GM12878 (cell line): Measurements from ENCODE around the gene TRIM9. TPM values are rescaled to one million over a fixed set of nuclear protein-coding genes. Genes with fewer than 3 reads are reported as not detected.

Experiments used
- ATAC-seq: fragments of 200-7000 bp; cut with Tn5 transposase; 3 replicates; pipeline ENCODE4 v1.9.1; 2020; ENCODE audit warnings: mild to moderate bottlenecking, moderate library complexity
- BruUV-seq: library from RNA; stranded (reverse); fragments of 400-500 nt; replicated peaks from 2 replicates; lab custom pipeline; 2021; lab: Mats Ljungman, UMichigan
- CTCF ChIA-PET: fragments of 300-600 bp; sonication (Branson Sonifier 250); formaldehyde crosslinking; extraction: SDS; loops from one replicate; lab custom pipeline; 2021; ENCODE audit warnings: inconsistent platforms; lab: Yijun Ruan, JAX
- POLR2A ChIA-PET: fragments of 350-600 bp; formaldehyde crosslinking; extraction: SDS; loops from one replicate; lab custom pipeline; 2021; ENCODE audit warnings: inconsistent platforms; lab: Charles Lee
- RAD21 ChIA-PET: fragments of 300-600 bp; sonication (Branson Sonifier 250); formaldehyde crosslinking; loops from one replicate; lab custom pipeline; 2023; ENCODE audit warnings: antibody characterized with exemption; ENCODE audit not compliant: unreplicated experiment; lab: Charles Lee
- SMC1A ChIA-PET: fragments of 300-600 bp; sonication (Branson Sonifier 250); formaldehyde crosslinking; loops from one replicate; lab custom pipeline; 2023; ENCODE audit not compliant: unreplicated experiment, uncharacterized antibody; lab: Charles Lee
- DNase-seq: peaks from one replicate; pipeline ENCODE4 v3.0.0-alpha.2; 2011; ENCODE audit warnings: low read depth, low spot score
- FAIRE-seq: peaks from 3 replicates; lab custom pipeline; 2011; peaks lifted over from hg19 to GRCh38; lab: Jason Lieb, UNC
- H2AFZ ChIP-seq: 2 replicates; pipeline ENCODE4 v1.6.0; 2011; ENCODE audit warnings: low read depth, low read length, control low read depth; ENCODE audit not compliant: control insufficient read depth
- H3K27ac ChIP-seq: 2 replicates; pipeline ENCODE4 v1.5.1; 2011; ENCODE audit warnings: control low read depth; ENCODE audit not compliant: control insufficient read depth, insufficient read depth
- H3K27me3 ChIP-seq, 2 experiments: replicated peaks in 1 of 2; 2 replicates each; pipeline versions ENCODE4 v1.6.0 to v1.6.1; 2011; ENCODE audit warnings: low read length in 1 of 2; ENCODE audit not compliant: control insufficient read depth in 2 of 2, insufficient read depth in 2 of 2
- H3K36me3 ChIP-seq, 2 experiments: 2 replicates each; pipeline ENCODE4 v1.5.1; 2011; ENCODE audit warnings: low read length in 1 of 2; ENCODE audit not compliant: control insufficient read depth in 2 of 2, insufficient read depth in 2 of 2
- H3K4me1 ChIP-seq: 2 replicates; pipeline ENCODE4 v1.6.1; 2011; ENCODE audit warnings: mild to moderate bottlenecking, low read length, moderate library complexity, mixed read lengths; ENCODE audit not compliant: control insufficient read depth, insufficient read depth
- H3K4me2 ChIP-seq: 2 replicates; pipeline ENCODE4 v1.6.0; 2011; ENCODE audit warnings: control low read depth; ENCODE audit not compliant: control insufficient read depth, insufficient read depth
- H3K4me3 ChIP-seq: fragments of 200-600 bp; sonication (generic); 2 replicates; pipeline ENCODE4 v1.5.1; 2016
- H3K79me2 ChIP-seq: 2 replicates; pipeline ENCODE4 v1.6.0; 2011; ENCODE audit warnings: low read length; ENCODE audit not compliant: control insufficient read depth, insufficient read depth
- H3K9ac ChIP-seq: 2 replicates; pipeline ENCODE4 v1.8.0; 2011; ENCODE audit warnings: low read length, control low read depth, mixed read lengths; ENCODE audit not compliant: control insufficient read depth, insufficient read depth
- H3K9me3 ChIP-seq: replicated peaks from 3 replicates; pipeline ENCODE4 v1.5.1; 2011; ENCODE audit warnings: mild to moderate bottlenecking, low read length; ENCODE audit not compliant: control insufficient read depth, insufficient read depth
- H4K20me1 ChIP-seq: 2 replicates; pipeline ENCODE4 v1.6.0; 2011; ENCODE audit not compliant: control insufficient read depth, insufficient read depth
- ATF2 ChIP-seq: IDR thresholded peaks from 2 replicates; pipeline ENCODE4 v1.6.1; 2012; ENCODE audit warnings: low read length, inconsistent platforms
- CBFB ChIP-seq: IDR thresholded peaks from 2 replicates; pipeline ENCODE4 v1.6.1; 2016; ENCODE audit warnings: antibody characterized with exemption, low read depth
- MEF2B ChIP-seq: fragments of 450-650 bp; IDR thresholded peaks from 2 replicates; pipeline ENCODE4 v1.6.1; 2018; ENCODE audit warnings: mild to moderate bottlenecking, moderate library complexity; ENCODE audit not compliant: partially characterized antibody, poor library complexity, severe bottlenecking
- NFIC ChIP-seq: IDR thresholded peaks from 2 replicates; pipeline ENCODE4 v1.6.1; 2012; ENCODE audit warnings: low read depth, mild to moderate bottlenecking, inconsistent platforms, low read length, moderate library complexity
- SREBF1 ChIP-seq: IDR thresholded peaks from 2 replicates; pipeline ENCODE4 v1.6.1; 2012; ENCODE audit warnings: mild to moderate bottlenecking, low read length
- SUPT20H ChIP-seq: IDR thresholded peaks from 2 replicates; pipeline ENCODE4 v1.6.1; 2011; ENCODE audit warnings: low read depth, mild to moderate bottlenecking, low read length, moderate library complexity, borderline replicate concordance; ENCODE audit not compliant: control insufficient read depth
- WRNIP1 ChIP-seq: IDR thresholded peaks from 2 replicates; pipeline ENCODE4 v1.6.1; 2011; ENCODE audit warnings: low read depth, low read length, improper control_type of control experiment, borderline replicate concordance
- YY1 ChIP-seq: IDR thresholded peaks from 2 replicates; pipeline ENCODE4 v1.6.1; 2011; ENCODE audit warnings: low read depth, mild to moderate bottlenecking, low read length
- ZZZ3 ChIP-seq: IDR thresholded peaks from 2 replicates; pipeline ENCODE4 v1.6.1; 2011; ENCODE audit warnings: low read depth; ENCODE audit not compliant: control insufficient read depth, insufficient read length
- WGBS: methylation state at CpG from one replicate; pipeline ENCODE4 v1.1.6; 2016; ENCODE audit warnings: low lambda C conversion rate; ENCODE audit not compliant: insufficient replicate concordance, insufficient coverage; ENCODE audit errors: missing lambda C conversion rate; 5-methylcytosine and 5-hydroxymethylcytosine counted together
- in situ Hi-C: fragments of 300-500 bp; cut with MboI; formaldehyde crosslinking; loops from 9 replicates; pipeline ENCODE4 v1.14.3; 2018; ENCODE audit warnings: mixed read lengths
- intact Hi-C: fragments of 100-400 bp; cut with micrococcal nuclease; formaldehyde crosslinking; loops from one replicate; pipeline ENCODE4 v1.14.2; 2022; ENCODE audit not compliant: unreplicated experiment
- polyA plus RNA-seq, 11 experiments: library from polyadenylated mRNA; depleted of rRNA in 4 of 11; unstranded in 6 of 11; stranded (reverse) in 5 of 11; fragments of >200 nt; fragmentation: Nextera tagmentation in 4 of 11; fragmentation: Illumina TruSeq in 1 of 11; extraction: Ambion mirVana in 4 of 11; extraction: Trizol in 1 of 11; gene quantifications; 1 replicate in 1 of 11; 2 replicates in 10 of 11; pipeline versions ENCODE4 v1.2.1 to v1.2.3, GENCODE V29; 2011 to 2016; ENCODE audit warnings: inconsistent platforms in 2 of 11, missing spikeins in 2 of 11, low read depth in 1 of 11
- total RNA-seq, 4 experiments: library from RNA; depleted of rRNA in 3 of 4; stranded (reverse); fragments of >200 nt in 3 of 4; fragmentation: Illumina TruSeq in 1 of 4; extraction: Trizol in 1 of 4; gene quantifications; 2 replicates each; pipeline versions ENCODE4 v1.2.1 to v1.2.3, GENCODE V29; 2013 to 2021
- TF ChIP-seq, protein P1 (sequence below): fragments of 450-650 bp; formaldehyde crosslinking; IDR thresholded peaks from 2 replicates; pipeline ENCODE4 v1.4.0; 2022; ENCODE audit warnings: mild to moderate bottlenecking, moderate library complexity
- TF ChIP-seq, protein P2 (sequence below): fragments of 450-650 bp; IDR thresholded peaks from 2 replicates; pipeline ENCODE4 v1.6.1; 2017; ENCODE audit warnings: mild to moderate bottlenecking, low read depth, inconsistent platforms; ENCODE audit not compliant: poor library complexity, severe bottlenecking

TRIM9 gene
- total and polyA plus RNA-seq, 10 of the 15 experiments (the other 5 are each of a cell fraction or from before 2014, with no cell fraction given) = 0.04 to 0.18 (median 0.11) TPM; not detected in 2

DNA sequence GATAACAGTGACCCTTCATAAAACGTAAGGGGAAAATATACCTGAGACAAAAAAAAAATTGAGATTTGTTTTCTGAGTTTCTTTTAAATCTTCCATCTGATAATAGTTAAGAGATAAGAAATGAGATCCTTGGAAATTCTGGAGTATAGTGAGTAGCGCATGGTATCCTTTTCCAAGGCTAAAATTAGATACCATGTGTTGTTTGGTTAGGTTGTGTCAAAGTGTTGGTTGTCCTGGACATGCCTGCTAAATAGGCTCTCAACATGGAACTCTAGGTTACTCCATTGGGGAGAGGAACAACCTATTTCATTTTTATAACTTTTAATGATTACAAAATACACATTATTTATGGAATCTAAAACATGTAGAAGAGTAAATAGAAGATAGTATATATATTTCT lies 165.4 kb downstream of the TRIM9 start:
- peaks cover 6% of the 10 kb centered on the region for H3K4me1 ChIP-seq
- FAIRE-seq (no peak), DNase-seq (no peak), ATAC-seq (no peak)
- ChIA-PET CTCF (no interaction called here), POLR2A (no interaction called here), RAD21 (no interaction called here), SMC1A (interaction anchor here (1.1 kb wide), 1 partner anchor 9 kb away, joined by 5 read pairs; no protein-coding TSS in a partner anchor)
- no TSS peak for BruUV-seq
- TF ChIP-seq ZZZ3 = no peak
- TF ChIP-seq, protein P1, sequence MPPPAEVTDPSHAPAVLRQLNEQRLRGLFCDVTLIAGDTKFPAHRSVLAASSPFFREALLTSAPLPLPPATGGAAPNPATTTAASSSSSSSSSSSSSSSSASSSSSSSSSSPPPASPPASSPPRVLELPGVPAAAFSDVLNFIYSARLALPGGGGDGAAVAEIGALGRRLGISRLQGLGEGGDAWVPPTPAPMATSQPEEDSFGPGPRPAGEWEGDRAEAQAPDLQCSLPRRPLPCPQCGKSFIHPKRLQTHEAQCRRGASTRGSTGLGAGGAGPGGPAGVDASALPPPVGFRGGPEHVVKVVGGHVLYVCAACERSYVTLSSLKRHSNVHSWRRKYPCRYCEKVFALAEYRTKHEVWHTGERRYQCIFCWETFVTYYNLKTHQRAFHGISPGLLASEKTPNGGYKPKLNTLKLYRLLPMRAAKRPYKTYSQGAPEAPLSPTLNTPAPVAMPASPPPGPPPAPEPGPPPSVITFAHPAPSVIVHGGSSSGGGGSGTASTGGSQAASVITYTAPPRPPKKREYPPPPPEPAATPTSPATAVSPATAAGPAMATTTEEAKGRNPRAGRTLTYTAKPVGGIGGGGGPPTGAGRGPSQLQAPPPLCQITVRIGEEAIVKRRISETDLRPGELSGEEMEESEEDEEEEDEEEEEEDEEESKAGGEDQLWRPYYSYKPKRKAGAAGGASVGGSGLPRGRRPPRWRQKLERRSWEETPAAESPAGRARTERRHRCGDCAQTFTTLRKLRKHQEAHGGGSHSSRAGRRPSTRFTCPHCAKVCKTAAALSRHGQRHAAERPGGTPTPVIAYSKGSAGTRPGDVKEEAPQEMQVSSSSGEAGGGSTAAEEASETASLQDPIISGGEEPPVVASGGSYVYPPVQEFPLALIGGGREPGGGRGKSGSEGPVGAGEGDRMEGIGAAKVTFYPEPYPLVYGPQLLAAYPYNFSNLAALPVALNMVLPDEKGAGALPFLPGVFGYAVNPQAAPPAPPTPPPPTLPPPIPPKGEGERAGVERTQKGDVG = no peak
- no peak for TF ChIP-seq SUPT20H
- no peak for TF ChIP-seq YY1
- TF ChIP-seq MEF2B = no peak
- no peak for TF ChIP-seq NFIC
- no peak for TF ChIP-seq WRNIP1
- TF ChIP-seq CBFB = no peak
- no peak for TF ChIP-seq SREBF1
- no peak for TF ChIP-seq ATF2
- TF ChIP-seq, protein P2, sequence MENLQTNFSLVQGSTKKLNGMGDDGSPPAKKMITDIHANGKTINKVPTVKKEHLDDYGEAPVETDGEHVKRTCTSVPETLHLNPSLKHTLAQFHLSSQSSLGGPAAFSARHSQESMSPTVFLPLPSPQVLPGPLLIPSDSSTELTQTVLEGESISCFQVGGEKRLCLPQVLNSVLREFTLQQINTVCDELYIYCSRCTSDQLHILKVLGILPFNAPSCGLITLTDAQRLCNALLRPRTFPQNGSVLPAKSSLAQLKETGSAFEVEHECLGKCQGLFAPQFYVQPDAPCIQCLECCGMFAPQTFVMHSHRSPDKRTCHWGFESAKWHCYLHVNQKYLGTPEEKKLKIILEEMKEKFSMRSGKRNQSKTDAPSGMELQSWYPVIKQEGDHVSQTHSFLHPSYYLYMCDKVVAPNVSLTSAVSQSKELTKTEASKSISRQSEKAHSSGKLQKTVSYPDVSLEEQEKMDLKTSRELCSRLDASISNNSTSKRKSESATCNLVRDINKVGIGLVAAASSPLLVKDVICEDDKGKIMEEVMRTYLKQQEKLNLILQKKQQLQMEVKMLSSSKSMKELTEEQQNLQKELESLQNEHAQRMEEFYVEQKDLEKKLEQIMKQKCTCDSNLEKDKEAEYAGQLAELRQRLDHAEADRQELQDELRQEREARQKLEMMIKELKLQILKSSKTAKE = no peak
- 18% methylated on average over 2 of the region's 2 CpGs for whole genome bisulfite sequencing
- H3K79me2 ChIP-seq = no peaks in the 10 kb centered on the region
- no peak overlapping the region for H3K27ac ChIP-seq
- H3K9me3 ChIP-seq = no peaks in the 10 kb centered on the region
- no peak overlapping the region for H3K4me2 ChIP-seq
- H3K9ac ChIP-seq = no peak overlapping the region
- no peaks in the 10 kb centered on the region for H3K36me3 ChIP-seq
- no peak overlapping the region for H2AFZ ChIP-seq
- intact Hi-C loops (no loop called here), in situ Hi-C loops (no loop called here)
- no peaks in the 10 kb centered on the region for H4K20me1 ChIP-seq
- H3K4me3 ChIP-seq = no peak overlapping the region
- no peaks in the 10 kb centered on the region; a peak in 1 of 4 replicates for H3K27me3 ChIP-seq
